IMR-90 (cell line): ENCODE results near the gene FOXI1. TPM values are rescaled to one million over a fixed set of nuclear protein-coding genes. Genes with fewer than 3 reads are reported as not detected.

Source experiments
- ATAC-seq: fragments of 200-7000 bp; cut with Tn5 transposase; 2 replicates; pipeline ENCODE4 v1.9.1; 2020; ENCODE audit warnings: low read depth, mild to moderate bottlenecking, moderate library complexity
- BruUV-seq: library from RNA; stranded (reverse); fragments of 400-500 nt; replicated peaks from 2 replicates; lab custom pipeline; 2021; lab: Mats Ljungman, UMichigan
- CTCF ChIA-PET: fragments of 300-600 bp; formaldehyde crosslinking; extraction: SDS; loops from one replicate; lab custom pipeline; 2021; ENCODE audit warnings: antibody characterized with exemption; lab: Yijun Ruan, JAX
- POLR2A ChIA-PET: fragments of 300-600 bp; sonication (Branson Sonifier 250); formaldehyde crosslinking; loops from one replicate; lab custom pipeline; 2022; ENCODE audit warnings: antibody characterized with exemption; ENCODE audit not compliant: unreplicated experiment; lab: Charles Lee
- DNase-seq: peaks from one replicate; pipeline ENCODE4 v3.0.0; 2013
- H2AFZ ChIP-seq: replicated peaks from 2 replicates; pipeline ENCODE3; 2013; ENCODE audit warnings: low read length, mild to moderate bottlenecking; ENCODE audit not compliant: poor library complexity
- H2AK5ac ChIP-seq: 2 replicates; pipeline ENCODE4 v1.6.1; 2013; ENCODE audit warnings: low read depth, low read length, inconsistent platforms
- H2AK9ac ChIP-seq: replicated peaks from 2 replicates; pipeline ENCODE3; 2013; ENCODE audit warnings: mild to moderate bottlenecking, low read depth, low read length, moderate library complexity; ENCODE audit not compliant: poor library complexity
- H2BK120ac ChIP-seq: 2 replicates; pipeline ENCODE4 v1.6.1; 2013; ENCODE audit warnings: low read depth, low read length, inconsistent platforms
- H2BK15ac ChIP-seq: 3 replicates; pipeline ENCODE4 v1.6.1; 2013; ENCODE audit warnings: low read depth, low read length, inconsistent platforms
- H2BK20ac ChIP-seq: 2 replicates; pipeline ENCODE4 v1.6.1; 2013; ENCODE audit warnings: low read depth, mild to moderate bottlenecking, inconsistent platforms, low read length, moderate library complexity
- H2BK5ac ChIP-seq: 2 replicates; pipeline ENCODE4 v1.6.1; 2013; ENCODE audit warnings: mild to moderate bottlenecking, low read depth, low read length, inconsistent platforms; ENCODE audit not compliant: poor library complexity, severe bottlenecking
- H3K14ac ChIP-seq: replicated peaks from 2 replicates; pipeline ENCODE4 v1.6.1; 2013; ENCODE audit warnings: low read depth, low read length, inconsistent platforms
- H3K18ac ChIP-seq: 2 replicates; pipeline ENCODE4 v1.6.1; 2013; ENCODE audit warnings: low read depth, low read length, control low read depth
- H3K23ac ChIP-seq: 2 replicates; pipeline ENCODE4 v1.6.1; 2013; ENCODE audit warnings: low read depth, low read length, inconsistent platforms
- H3K27ac ChIP-seq: 2 replicates; pipeline ENCODE4 v1.5.1; 2013; ENCODE audit warnings: mild to moderate bottlenecking, control low read depth, low read length; ENCODE audit not compliant: insufficient read depth
- H3K27me3 ChIP-seq: 2 replicates; pipeline ENCODE4 v1.6.1; 2013; ENCODE audit warnings: low read length; ENCODE audit not compliant: control insufficient read depth, insufficient read depth
- H3K36me3 ChIP-seq: 2 replicates; pipeline ENCODE4 v1.6.1; 2013; ENCODE audit warnings: low read length, mixed read lengths; ENCODE audit not compliant: control insufficient read depth, insufficient read depth
- H3K4ac ChIP-seq: 2 replicates; pipeline ENCODE4 v1.6.1; 2013; ENCODE audit warnings: low read depth, low read length, inconsistent platforms
- H3K4me1 ChIP-seq: 2 replicates; pipeline ENCODE4 v1.6.1; 2013; ENCODE audit warnings: low read length, mixed read lengths; ENCODE audit not compliant: control insufficient read depth, insufficient read depth
- H3K4me2 ChIP-seq: 2 replicates; pipeline ENCODE4 v1.6.1; 2013; ENCODE audit warnings: low read depth, mild to moderate bottlenecking, control low read depth, low read length, moderate library complexity
- H3K4me3 ChIP-seq: 2 replicates; pipeline ENCODE4 v1.5.1; 2013; ENCODE audit warnings: low read depth, mild to moderate bottlenecking, control low read depth, low read length, moderate library complexity; ENCODE audit not compliant: insufficient read depth
- H3K56ac ChIP-seq: 2 replicates; pipeline ENCODE4 v1.6.1; 2013; ENCODE audit warnings: low read length, inconsistent platforms; ENCODE audit not compliant: insufficient read depth; ENCODE audit errors: extremely low read depth
- H3K79me1 ChIP-seq, 2 experiments: 2 replicates each; pipeline ENCODE4 v1.6.1; 2013; ENCODE audit warnings: low read length in 2 of 2, inconsistent platforms in 1 of 2, low read depth in 1 of 2
- H3K9ac ChIP-seq: 2 replicates; pipeline ENCODE4 v1.6.1; 2013; ENCODE audit warnings: low read depth, low read length, control low read depth
- H3K9me1 ChIP-seq: 2 replicates; pipeline ENCODE4 v1.6.1; 2013; ENCODE audit warnings: low read length, inconsistent platforms; ENCODE audit not compliant: insufficient read depth
- H3K9me3 ChIP-seq: 2 replicates; pipeline ENCODE4 v1.6.1; 2013; ENCODE audit warnings: low read length; ENCODE audit not compliant: control insufficient read depth, insufficient read depth
- H4K20me1 ChIP-seq: 2 replicates; pipeline ENCODE4 v1.6.1; 2013; ENCODE audit warnings: low read length, inconsistent platforms; ENCODE audit not compliant: insufficient read depth
- H4K5ac ChIP-seq: 2 replicates; pipeline ENCODE4 v1.6.1; 2013; ENCODE audit warnings: mild to moderate bottlenecking, low read depth, low read length, control low read depth
- H4K8ac ChIP-seq, 2 experiments: 2 replicates each; pipeline ENCODE4 v1.6.1; 2013; ENCODE audit warnings: low read depth in 2 of 2, low read length in 2 of 2, control low read depth in 1 of 2, inconsistent platforms in 1 of 2
- H4K91ac ChIP-seq: 2 replicates; pipeline ENCODE4 v1.6.1; 2013; ENCODE audit warnings: low read depth, low read length, inconsistent platforms; ENCODE audit not compliant: insufficient read depth
- CHD1 ChIP-seq: IDR thresholded peaks from 2 replicates; pipeline ENCODE4 v1.6.1; 2012; ENCODE audit warnings: low read depth, low read length, improper control_type of control experiment
- FOS ChIP-seq: fragments of 150-350 bp; IDR thresholded peaks from 2 replicates; pipeline ENCODE4 v1.6.1; 2016; ENCODE audit warnings: low read depth, low read length
- MAFK ChIP-seq: IDR thresholded peaks from 2 replicates; pipeline ENCODE4 v1.6.1; 2012; ENCODE audit warnings: low read depth, low read length, improper control_type of control experiment
- MAZ ChIP-seq: IDR thresholded peaks from 2 replicates; pipeline ENCODE4 v1.6.1; 2012; ENCODE audit warnings: low read depth, mild to moderate bottlenecking, low read length, improper control_type of control experiment, moderate library complexity, borderline replicate concordance
- MXI1 ChIP-seq: IDR thresholded peaks from 2 replicates; pipeline ENCODE4 v1.6.1; 2012; ENCODE audit warnings: low read depth, mild to moderate bottlenecking, low read length, moderate library complexity, borderline replicate concordance
- POLR2A ChIP-seq: IDR thresholded peaks from 2 replicates; pipeline ENCODE4 v1.6.1; 2012; ENCODE audit warnings: mild to moderate bottlenecking, low read depth, low read length
- RCOR1 ChIP-seq: IDR thresholded peaks from 2 replicates; pipeline ENCODE4 v1.6.1; 2012; ENCODE audit warnings: mild to moderate bottlenecking, low read length, improper control_type of control experiment; ENCODE audit not compliant: insufficient replicate concordance
- RFX5 ChIP-seq: IDR thresholded peaks from 2 replicates; pipeline ENCODE4 v1.8.0; 2012; ENCODE audit warnings: low read depth, mild to moderate bottlenecking, low read length, moderate library complexity
- SMC3 ChIP-seq: fragments of 150-350 bp; IDR thresholded peaks from 2 replicates; pipeline ENCODE4 v1.6.1; 2016; ENCODE audit warnings: low read depth, mild to moderate bottlenecking, antibody characterized with exemption, low read length, moderate library complexity
- WGBS, 2 experiments: methylation state at CpG; one replicate each; pipeline versions ENCODE4 v1.1.5 to v1.1.7; 2013; ENCODE audit warnings: missing lambda C conversion rate in 2 of 2; ENCODE audit not compliant: insufficient read length in 1 of 2; ENCODE audit errors: extremely low coverage in 2 of 2; 5-methylcytosine and 5-hydroxymethylcytosine counted together
- dilution Hi-C: fragments of 300-500 bp; cut with HindIII; formaldehyde crosslinking; loops from one replicate; pipeline ENCODE4 v1.14.3; 2018; ENCODE audit warnings: low sequenced_read_pairs; ENCODE audit not compliant: unreplicated experiment
- in situ Hi-C: fragments of 300-500 bp; cut with MboI; formaldehyde crosslinking; loops from 3 replicates; pipeline ENCODE4 v1.14.3; 2019; ENCODE audit warnings: low sequenced_read_pairs, inconsistent platforms, mixed read lengths
- intact Hi-C: fragments of 100-400 bp; cut with micrococcal nuclease; formaldehyde crosslinking; loops from 2 replicates; pipeline ENCODE4 v1.10.0; 2022
- polyA plus RNA-seq, 3 experiments: library from polyadenylated mRNA; depleted of rRNA; stranded (reverse); fragments of >200 nt; gene quantifications; 2 replicates each; pipeline ENCODE4 v1.2.3, GENCODE V29; 2012; ENCODE audit warnings: low replicate concordance in 1 of 3
- total RNA-seq: library from RNA; depleted of rRNA; stranded (reverse); fragments of >200 nt; gene quantifications from 2 replicates; pipeline ENCODE4 v1.2.3, GENCODE V29; 2012
- TF ChIP-seq, protein P1 (sequence below): fragments of 150-350 bp; IDR thresholded peaks from 2 replicates; pipeline ENCODE4 v1.6.1; 2016; ENCODE audit warnings: low read depth, mild to moderate bottlenecking, low read length, moderate library complexity, borderline replicate concordance

The FOXI1 gene
- total and polyA plus RNA-seq, 2 of the 4 experiments (the other 2 are of a cell fraction): not detected

- no peak overlapping the region for H3K27ac ChIP-seq
- no peak overlapping the region for H3K4me2 ChIP-seq
- POLR2A ChIA-PET: no interaction called here
- H3K14ac ChIP-seq: no peak overlapping the region
- H3K4me3 ChIP-seq: no peak overlapping the region
- CTCF ChIA-PET: no interaction called here
- no peaks in the 10 kb centered on the region for H3K9me1 ChIP-seq
- no peaks in the 10 kb centered on the region for H3K79me1 ChIP-seq
- intact Hi-C loops: loop anchor here (10.0 kb wide), 1 partner anchor 1091 kb away; no protein-coding TSS in a partner anchor
- no peak for ATAC-seq
- DNase-seq: no peak
- no peak overlapping the region for H2AFZ ChIP-seq
- H4K20me1 ChIP-seq: no peaks in the 10 kb centered on the region
- dilution Hi-C loops: no loop called here
- peaks cover 2% of the 10 kb centered on the region for H3K27me3 ChIP-seq
- in situ Hi-C loops: no loop called here
- H2AK9ac ChIP-seq: no peak overlapping the region
- no peak overlapping the region for H3K9ac ChIP-seq
- no peaks in the 10 kb centered on the region for H3K4me1 ChIP-seq
- BruUV-seq: no TSS peak
- WGBS, 2 experiments: 81% methylated on average over 4 of the region's 7 CpGs; no CpG with 5 or more reads in 1 of the 2 experiments
- TF ChIP-seq, protein P1, sequence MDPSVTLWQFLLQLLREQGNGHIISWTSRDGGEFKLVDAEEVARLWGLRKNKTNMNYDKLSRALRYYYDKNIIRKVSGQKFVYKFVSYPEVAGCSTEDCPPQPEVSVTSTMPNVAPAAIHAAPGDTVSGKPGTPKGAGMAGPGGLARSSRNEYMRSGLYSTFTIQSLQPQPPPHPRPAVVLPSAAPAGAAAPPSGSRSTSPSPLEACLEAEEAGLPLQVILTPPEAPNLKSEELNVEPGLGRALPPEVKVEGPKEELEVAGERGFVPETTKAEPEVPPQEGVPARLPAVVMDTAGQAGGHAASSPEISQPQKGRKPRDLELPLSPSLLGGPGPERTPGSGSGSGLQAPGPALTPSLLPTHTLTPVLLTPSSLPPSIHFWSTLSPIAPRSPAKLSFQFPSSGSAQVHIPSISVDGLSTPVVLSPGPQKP: no peak
- no peak for TF ChIP-seq MXI1
- TF ChIP-seq CHD1: no peak
- no peak for TF ChIP-seq RFX5
- no peak for TF ChIP-seq SMC3
- no peak for TF ChIP-seq FOS
- no peak for TF ChIP-seq MAFK
- TF ChIP-seq POLR2A: no peak
- TF ChIP-seq RCOR1: no peak
- TF ChIP-seq MAZ: no peak
- no peak overlapping the region for H2AK5ac ChIP-seq
- H4K5ac ChIP-seq: no peak overlapping the region
- no peak overlapping the region for H4K8ac ChIP-seq
- H2BK120ac ChIP-seq: no peak overlapping the region
- H2BK5ac ChIP-seq: no peak overlapping the region
- H2BK20ac ChIP-seq: no peak overlapping the region
- no peak overlapping the region for H3K4ac ChIP-seq
- no peak overlapping the region for H3K18ac ChIP-seq
- no peak overlapping the region for H4K91ac ChIP-seq
- H3K36me3 ChIP-seq: no peaks in the 10 kb centered on the region
- no peak overlapping the region for H3K56ac ChIP-seq
- H2BK15ac ChIP-seq: no peak overlapping the region
- no peak overlapping the region for H3K23ac ChIP-seq
- H3K9me3 ChIP-seq: no peaks in the 10 kb centered on the region
These were observed 30.0 kb upstream of the FOXI1 start for GRCh38 chr5:170075696-170076095.
